Stimulated activated CD4-positive, alpha-beta T cell treated with anti-CD3 and anti-CD28 coated beads, Interleukin-12 subunit alpha, Interleukin-12 subunit beta, amount 100 ng/mL, for 48 hours (primary cell): Measurements from ENCODE around the gene IL36A.

Source experiments
- DNase-seq, 3 donors: peaks; one replicate each; pipeline ENCODE4 v3.0.0-alpha.2; 2020; ENCODE audit warnings: low read depth in 2 of 3, low spot score in 1 of 3

IL36A gene

DNA sequence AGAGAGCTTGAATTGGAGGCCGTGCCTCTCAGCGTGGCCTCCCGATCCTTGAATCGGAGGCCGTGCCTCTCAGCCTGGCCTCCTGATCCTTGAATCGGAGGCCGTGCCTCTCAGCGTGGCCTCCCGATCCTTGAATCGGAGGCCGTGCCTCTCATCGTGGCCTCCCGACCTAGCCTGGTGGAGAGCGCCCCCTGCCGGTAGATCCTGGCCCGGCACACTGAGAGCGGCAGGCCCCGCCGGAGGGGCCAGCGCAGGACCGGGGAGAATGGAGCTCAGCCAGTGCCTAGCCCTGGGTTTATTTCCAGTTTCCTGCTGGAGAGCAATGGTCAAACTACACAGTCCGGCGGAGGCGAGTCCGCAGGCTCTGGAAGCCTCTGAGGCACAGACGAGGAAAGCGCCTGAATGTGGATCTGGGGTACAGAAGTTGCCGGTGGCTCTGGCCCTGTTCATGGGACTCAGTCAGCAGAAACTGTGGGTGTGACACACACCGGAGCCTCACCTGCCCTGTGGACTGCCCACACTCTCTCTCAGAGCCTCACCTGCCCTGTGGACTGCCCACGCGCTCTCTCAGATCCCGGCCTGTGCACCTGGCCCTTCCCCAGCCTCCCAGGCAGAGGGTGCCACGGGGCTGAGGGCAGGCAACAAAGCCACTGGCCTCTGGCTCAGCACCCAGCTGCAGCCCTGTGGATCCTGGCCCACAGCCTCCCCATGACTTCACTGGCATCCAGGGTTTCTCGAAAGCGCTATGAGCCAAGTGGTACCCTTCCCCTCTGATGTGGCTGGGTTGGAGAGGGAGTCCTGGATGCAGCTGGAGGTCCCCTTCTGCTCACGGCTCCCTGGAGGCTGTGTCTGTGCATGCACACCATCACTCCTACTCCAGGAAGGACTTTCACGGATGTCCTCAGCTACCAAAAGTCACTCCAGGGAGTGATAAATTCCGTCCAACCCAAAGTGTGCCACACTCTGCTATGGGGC is 45.9 kb downstream of the IL36A start:
- no peak for DNase-seq

DNA sequence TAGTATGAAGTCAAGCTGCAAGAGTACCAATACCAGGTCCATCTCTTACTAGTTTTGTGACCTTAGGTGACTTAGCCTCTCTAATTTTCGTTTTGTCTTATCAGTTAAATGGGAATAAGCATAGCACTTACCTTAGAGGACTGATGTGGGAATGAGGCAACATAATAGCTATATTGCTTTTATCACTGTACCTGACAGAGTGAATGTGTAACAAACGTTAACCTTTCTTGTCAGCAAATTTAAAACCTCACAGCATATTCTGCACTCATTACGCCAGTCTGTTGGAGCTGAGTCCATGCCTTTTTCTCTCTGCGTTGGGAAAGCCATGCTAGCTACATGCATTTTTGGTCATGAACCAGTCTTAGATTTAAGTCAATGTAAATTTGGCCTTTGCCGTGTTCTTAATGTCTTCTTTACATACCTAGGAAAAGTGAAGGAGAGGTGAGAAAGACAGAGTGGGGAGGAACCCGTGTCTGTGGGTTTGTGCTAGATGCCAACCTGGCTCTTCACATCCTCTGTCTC is 47.2 kb downstream of the IL36A start, which contains the start of gene IL36B:
TSS of gene IL36B (minus strand) at position 472 of the 522 bp plus-strand sequence.
- DNase-seq = no peak

DNA sequence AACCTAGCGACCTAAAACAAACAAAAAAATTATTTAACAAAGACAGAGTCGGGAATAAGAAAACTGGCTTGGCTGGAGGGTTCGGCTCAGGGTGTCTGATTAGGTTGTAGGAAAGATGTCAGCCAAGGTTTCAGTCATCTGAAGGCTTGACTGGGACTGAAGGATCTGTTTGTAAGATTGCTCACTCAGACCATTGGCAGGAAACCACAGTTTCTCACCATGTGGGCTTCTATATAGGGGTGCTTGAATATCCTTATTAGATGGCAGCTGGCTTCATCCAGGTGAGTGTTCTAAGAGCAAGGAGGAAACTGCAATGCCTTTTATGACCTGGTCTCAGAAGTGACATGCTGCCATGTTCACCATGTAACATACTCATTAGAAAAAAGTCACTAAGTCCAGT is 48.4 kb downstream of the IL36A start:
- no peak for DNase-seq

DNA sequence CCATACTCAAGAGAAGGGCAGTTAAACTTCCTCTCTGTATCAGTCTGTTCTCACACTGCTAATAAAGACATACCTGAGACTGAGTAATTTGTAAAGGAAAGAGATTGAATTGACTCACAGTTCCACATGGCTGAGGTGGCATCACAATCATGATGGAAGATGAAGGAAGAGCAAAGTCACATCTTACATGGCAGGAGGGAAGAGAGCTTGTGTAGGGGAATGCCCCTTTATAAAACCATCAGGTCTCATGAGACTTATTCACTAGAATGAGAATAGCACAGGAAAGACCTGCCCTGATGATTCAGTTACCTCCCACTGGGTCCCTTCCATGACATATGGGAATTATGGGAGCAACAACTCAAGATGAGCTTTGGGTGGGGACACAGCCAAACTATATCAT is 48.8 kb downstream of the IL36A start:
- DNase-seq = no peak

DNA sequence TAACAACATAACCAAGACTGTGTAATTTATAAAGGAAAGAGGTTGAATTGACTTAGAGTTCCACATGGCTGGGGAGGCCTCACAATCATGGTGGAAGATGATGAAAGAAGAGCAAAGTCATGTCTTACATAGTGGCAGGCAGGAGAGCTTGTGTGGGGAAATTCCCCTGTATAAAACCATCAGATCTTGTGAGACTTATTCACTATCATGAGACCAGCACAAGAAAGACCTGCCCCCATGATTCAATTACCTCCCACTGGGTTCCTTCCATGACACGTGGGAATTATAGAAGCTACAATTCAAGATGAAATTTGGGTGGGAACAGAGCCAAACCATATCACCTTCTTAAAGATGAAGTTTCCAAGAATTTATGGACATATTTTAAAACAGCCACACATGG is 51.3 kb downstream of the IL36A start:
- no peak for DNase-seq

DNA sequence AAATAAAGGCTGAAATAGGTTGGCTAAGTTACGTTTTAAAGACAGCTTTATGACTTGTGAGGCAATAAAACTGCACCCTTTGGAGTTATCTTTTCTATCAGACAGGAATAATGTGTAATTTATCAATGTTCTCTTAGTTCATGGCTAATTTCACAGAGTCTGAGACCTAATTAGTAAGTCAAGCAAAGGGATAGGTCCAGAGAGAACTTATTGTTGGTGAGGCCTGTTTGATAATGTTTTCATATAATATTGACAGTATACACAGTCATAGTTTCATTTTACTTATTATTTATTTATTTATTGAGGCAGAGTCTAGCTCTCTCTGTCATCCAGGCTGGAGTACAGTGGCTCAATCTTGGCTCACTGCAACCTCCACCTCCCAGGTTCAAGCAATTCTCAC is 51.9 kb downstream of the IL36A start:
- no peak for DNase-seq
